K562 (cell line): ENCODE results near the gene HSD17B12. TPM values are rescaled to one million over a fixed set of nuclear protein-coding genes. Genes with fewer than 3 reads are reported as not detected.

Experiments used
- BCL6 ChIP-seq: fragments of 250-450 bp; sonication (Bioruptor Pico); IDR thresholded peaks from 2 replicates; pipeline ENCODE4 v1.4.0; 2020
- CBX8 ChIP-seq: fragments of 200-600 bp; sonication (generic); IDR thresholded peaks from 2 replicates; pipeline ENCODE4 v1.6.1; 2012; ENCODE audit warnings: borderline replicate concordance, mixed run types, low read depth, mild to moderate bottlenecking, moderate library complexity, mixed read lengths, low read length, control low read depth, inconsistent platforms; ENCODE audit not compliant: poor library complexity, severe bottlenecking; ENCODE audit errors: extremely low read depth
- CC2D1A ChIP-seq: fragments of 450-650 bp; IDR thresholded peaks from 2 replicates; pipeline ENCODE4 v1.6.1; 2017; ENCODE audit warnings: mild to moderate bottlenecking
- CHD2 ChIP-seq: IDR thresholded peaks from 2 replicates; pipeline ENCODE4 v1.6.1; 2011; ENCODE audit warnings: low read depth, low read length
- CXXC5 ChIP-seq: fragments of 250-450 bp; sonication (Bioruptor Pico); IDR thresholded peaks from 2 replicates; pipeline ENCODE4 v1.8.0; 2022; ENCODE audit warnings: inconsistent platforms, mild to moderate bottlenecking, moderate library complexity
- ELF2 ChIP-seq: fragments of 250-450 bp; sonication (Bioruptor Pico); IDR thresholded peaks from 2 replicates; pipeline ENCODE4 v1.5.0; 2021; ENCODE audit warnings: mild to moderate bottlenecking
- EP300 ChIP-seq: IDR thresholded peaks from 2 replicates; pipeline ENCODE4 v1.6.1; 2012; ENCODE audit warnings: low read length, improper control_type of control experiment
- GATAD2B ChIP-seq: fragments of 450-650 bp; IDR thresholded peaks from 2 replicates; pipeline ENCODE4 v1.6.1; 2017; ENCODE audit warnings: mild to moderate bottlenecking, borderline replicate concordance
- HNRNPH1 ChIP-seq: fragments of 200-400 bp; formaldehyde crosslinking; optimal IDR thresholded peaks from 2 replicates; pipeline ENCODE3; 2017; ENCODE audit warnings: low read depth, mild to moderate bottlenecking, low read length, moderate library complexity
- KDM5B ChIP-seq: fragments of 200-600 bp; sonication (generic); IDR thresholded peaks from 2 replicates; pipeline ENCODE4 v1.6.1; 2012; ENCODE audit warnings: low read depth, mild to moderate bottlenecking, moderate library complexity, low read length, control low read depth, inconsistent platforms; ENCODE audit not compliant: insufficient replicate concordance
- NCOA6 ChIP-seq: fragments of 450-650 bp; IDR thresholded peaks from 2 replicates; pipeline ENCODE4 v1.6.1; 2017; ENCODE audit warnings: mild to moderate bottlenecking
- NFE2L1 ChIP-seq: fragments of 450-650 bp; IDR thresholded peaks from 2 replicates; pipeline ENCODE4 v1.6.1; 2016; ENCODE audit warnings: missing genetic modification characterization, low read depth, mild to moderate bottlenecking, missing compliant biosample characterization, moderate library complexity, borderline replicate concordance
- NFRKB ChIP-seq: fragments of 450-650 bp; IDR thresholded peaks from 2 replicates; pipeline ENCODE4 v1.6.1; 2016; ENCODE audit warnings: low read depth
- NFXL1 ChIP-seq: fragments of 450-650 bp; formaldehyde crosslinking; IDR thresholded peaks from 2 replicates; pipeline ENCODE4 v1.4.0; 2021; ENCODE audit warnings: mild to moderate bottlenecking
- NR1H2 ChIP-seq: sonication (generic); formaldehyde crosslinking; IDR thresholded peaks from 2 replicates; pipeline ENCODE4 v1.4.0; 2020; ENCODE audit warnings: mild to moderate bottlenecking, missing genetic modification reagents
- PHTF2 ChIP-seq: fragments of 250-450 bp; sonication (Bioruptor Pico); IDR thresholded peaks from 2 replicates; pipeline ENCODE4 v1.5.0; 2021; ENCODE audit warnings: mild to moderate bottlenecking
- POLR2A ChIP-seq: fragments of 450-650 bp; conservative IDR thresholded peaks from 2 replicates; pipeline ENCODE4 v1.6.1; 2016
- PPARD ChIP-seq: fragments of 250-450 bp; sonication (Bioruptor Pico); IDR thresholded peaks from 2 replicates; pipeline ENCODE4 v1.8.0; 2022; ENCODE audit warnings: inconsistent platforms, mild to moderate bottlenecking, moderate library complexity
- PYGO2 ChIP-seq: fragments of 450-650 bp; IDR thresholded peaks from 2 replicates; pipeline ENCODE4 v1.6.1; 2016; ENCODE audit warnings: mild to moderate bottlenecking, missing genetic modification characterization, moderate library complexity, missing compliant biosample characterization
- SMARCA4 ChIP-seq: fragments of 450-650 bp; IDR thresholded peaks from 2 replicates; pipeline ENCODE4 v1.6.1; 2016
- TCF3 ChIP-seq: sonication (generic); formaldehyde crosslinking; IDR thresholded peaks from 2 replicates; pipeline ENCODE4 v1.4.0; 2020; ENCODE audit warnings: mild to moderate bottlenecking, missing genetic modification reagents
- ZBTB1 ChIP-seq: sonication (generic); formaldehyde crosslinking; IDR thresholded peaks from 2 replicates; pipeline ENCODE4 v1.8.1; 2023; ENCODE audit warnings: missing genetic modification reagents, low read depth, mild to moderate bottlenecking, borderline replicate concordance
- ZFP30 ChIP-seq: fragments of 250-450 bp; sonication (Bioruptor Pico); IDR thresholded peaks from 2 replicates; pipeline ENCODE4 v1.8.0; 2022; ENCODE audit warnings: moderate library complexity, mild to moderate bottlenecking, inconsistent platforms, borderline replicate concordance
- ZNF175 ChIP-seq: fragments of 200-800 bp; sonication (Bioruptor generic); IDR thresholded peaks from 2 replicates; pipeline ENCODE4 v1.6.1; 2016; ENCODE audit warnings: low read depth, mild to moderate bottlenecking, missing genetic modification characterization, missing compliant biosample characterization
- ZNF224 ChIP-seq: sonication (generic); formaldehyde crosslinking; IDR thresholded peaks from 2 replicates; pipeline ENCODE4 v1.8.0; 2022; ENCODE audit warnings: mild to moderate bottlenecking, missing genetic modification reagents
- ZNF384 ChIP-seq: IDR thresholded peaks from 2 replicates; pipeline ENCODE4 v1.6.1; 2012; ENCODE audit warnings: low read depth, low read length, improper control_type of control experiment
- polyA plus RNA-seq, 8 experiments: library from polyadenylated mRNA; depleted of rRNA in 4 of 8; stranded (reverse) in 5 of 8; unstranded in 3 of 8; fragments of >200 nt; fragmentation: Nextera tagmentation in 2 of 8; fragmentation: Illumina TruSeq in 1 of 8; extraction: Ambion mirVana in 2 of 8; extraction: Trizol in 1 of 8; gene quantifications; 2 replicates each; pipeline versions ENCODE4 v1.2.1 to v1.2.3, GENCODE V29; 2011 to 2014; ENCODE audit warnings: inconsistent platforms in 1 of 8, missing spikeins in 1 of 8
- total RNA-seq, 7 experiments: library from RNA; depleted of rRNA in 6 of 7; stranded (reverse); fragments of >200 nt in 6 of 7; fragmentation: Illumina TruSeq in 2 of 7; extraction: Trizol in 2 of 7; gene quantifications; 2 replicates each; pipeline versions ENCODE4 v1.2.1 to v1.2.3, GENCODE V29; 2011 to 2021; ENCODE audit warnings: low replicate concordance in 1 of 7
- TF ChIP-seq, protein P1 (sequence below), 3 experiments: IDR thresholded peaks in 2 of 3; conservative IDR thresholded peaks in 1 of 3; 2 replicates each; pipeline ENCODE4 v1.5.1; 2011 to 2012; ENCODE audit warnings: low read length in 3 of 3, mild to moderate bottlenecking in 3 of 3, control low read depth in 2 of 3, improper control_type of control experiment in 1 of 3, inconsistent platforms in 1 of 3, low read depth in 1 of 3, mixed read lengths in 1 of 3, moderate library complexity in 1 of 3; ENCODE audit not compliant: insufficient read depth in 2 of 3
- TF ChIP-seq, protein P2 (sequence below): fragments of 450-650 bp; formaldehyde crosslinking; IDR thresholded peaks from 2 replicates; pipeline ENCODE4 v1.4.0; 2020; ENCODE audit warnings: mild to moderate bottlenecking, moderate library complexity

HSD17B12 gene
- total and polyA plus RNA-seq, 9 of the 15 experiments (the other 6 are each of a cell fraction or from before 2014, with no cell fraction given): 9.1 to 34.5 (median 23.3) TPM

DNA sequence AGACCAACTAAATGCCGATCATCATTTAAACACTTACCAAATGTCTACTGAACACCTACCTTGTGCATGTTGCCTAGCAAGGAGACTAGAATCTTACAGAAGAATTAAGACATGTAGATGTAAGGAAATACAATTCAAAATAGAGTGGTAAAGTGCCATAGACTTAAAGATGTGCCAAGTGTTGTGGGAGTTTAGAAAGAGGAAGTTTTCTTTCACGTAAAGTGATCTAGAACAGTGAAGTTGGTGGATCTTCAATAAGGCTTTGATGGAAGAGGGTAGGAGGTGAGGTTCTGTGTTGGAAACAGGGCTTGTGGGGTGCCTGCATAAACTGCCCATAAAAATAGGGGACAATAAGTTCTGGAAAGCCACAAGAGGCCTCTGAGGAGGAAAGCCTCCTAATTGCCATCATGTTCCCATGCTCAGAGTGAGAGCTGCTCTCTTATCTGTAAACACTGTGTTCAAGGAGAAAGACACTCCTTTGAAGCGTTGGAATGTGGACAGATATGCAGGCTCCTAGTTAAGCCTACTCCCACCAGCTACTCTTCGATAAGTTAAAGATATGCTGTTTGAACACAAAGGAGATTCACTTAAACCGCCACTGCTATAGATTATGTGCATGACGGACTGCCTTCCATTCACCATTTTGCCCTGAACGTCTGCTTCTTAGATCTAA, 66.7 kb downstream of the HSD17B12 start (continued):
- TF ChIP-seq, protein P1, sequence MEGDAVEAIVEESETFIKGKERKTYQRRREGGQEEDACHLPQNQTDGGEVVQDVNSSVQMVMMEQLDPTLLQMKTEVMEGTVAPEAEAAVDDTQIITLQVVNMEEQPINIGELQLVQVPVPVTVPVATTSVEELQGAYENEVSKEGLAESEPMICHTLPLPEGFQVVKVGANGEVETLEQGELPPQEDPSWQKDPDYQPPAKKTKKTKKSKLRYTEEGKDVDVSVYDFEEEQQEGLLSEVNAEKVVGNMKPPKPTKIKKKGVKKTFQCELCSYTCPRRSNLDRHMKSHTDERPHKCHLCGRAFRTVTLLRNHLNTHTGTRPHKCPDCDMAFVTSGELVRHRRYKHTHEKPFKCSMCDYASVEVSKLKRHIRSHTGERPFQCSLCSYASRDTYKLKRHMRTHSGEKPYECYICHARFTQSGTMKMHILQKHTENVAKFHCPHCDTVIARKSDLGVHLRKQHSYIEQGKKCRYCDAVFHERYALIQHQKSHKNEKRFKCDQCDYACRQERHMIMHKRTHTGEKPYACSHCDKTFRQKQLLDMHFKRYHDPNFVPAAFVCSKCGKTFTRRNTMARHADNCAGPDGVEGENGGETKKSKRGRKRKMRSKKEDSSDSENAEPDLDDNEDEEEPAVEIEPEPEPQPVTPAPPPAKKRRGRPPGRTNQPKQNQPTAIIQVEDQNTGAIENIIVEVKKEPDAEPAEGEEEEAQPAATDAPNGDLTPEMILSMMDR (IDR thresholded peaks at IDR 0.05 in 2 of 3, conservative IDR thresholded peaks at IDR 0.05 in 1 of 3; ENCODE audit: insufficient read depth in 2 of 3, low read depth in 1 of 3, low read length in 3 of 3): no peak
- TF ChIP-seq POLR2A (0 out of 2 replicates have a peak, but pooled peaks have one; percentile 16), CHD2 (no peak), EP300 (peak; percentile 83; the same call in 1 of the 2 replicates), NR1H2 (CRISPR knock-in tag) (no peak), PPARD (no peak), TCF3 (peak; percentile 93), GATAD2B (0 out of 2 replicates have a peak, but pooled peaks have one; percentile 55), NFE2L1 (tag) (no peak), CXXC5 (CRISPR knock-in tag) (peak; percentile 47), HNRNPH1 (no peak), ZNF384 (no peak), NFXL1 (no peak), ZNF224 (no peak), ZNF175 (CRISPR knock-in tag) (0 out of 2 replicates have a peak, but pooled peaks have one; percentile 36), NFRKB (peak; percentile 40; the same call in 1 of the 2 replicates), CC2D1A (peak; percentile 82; the same call in 1 of the 2 replicates), NCOA6 (peak; percentile 27; the same call in 1 of the 2 replicates), KDM5B (no peak), CBX8 (no peak), SMARCA4 (peak; percentile 84), ELF2 (CRISPR knock-in tag) (no peak), ZFP30 (no peak), ZBTB1 (CRISPR knock-in tag) (no peak), BCL6 (CRISPR knock-in tag) (no peak), PYGO2 (tag) (no peak), PHTF2 (CRISPR knock-in tag) (no peak)
- TF ChIP-seq, protein P2, sequence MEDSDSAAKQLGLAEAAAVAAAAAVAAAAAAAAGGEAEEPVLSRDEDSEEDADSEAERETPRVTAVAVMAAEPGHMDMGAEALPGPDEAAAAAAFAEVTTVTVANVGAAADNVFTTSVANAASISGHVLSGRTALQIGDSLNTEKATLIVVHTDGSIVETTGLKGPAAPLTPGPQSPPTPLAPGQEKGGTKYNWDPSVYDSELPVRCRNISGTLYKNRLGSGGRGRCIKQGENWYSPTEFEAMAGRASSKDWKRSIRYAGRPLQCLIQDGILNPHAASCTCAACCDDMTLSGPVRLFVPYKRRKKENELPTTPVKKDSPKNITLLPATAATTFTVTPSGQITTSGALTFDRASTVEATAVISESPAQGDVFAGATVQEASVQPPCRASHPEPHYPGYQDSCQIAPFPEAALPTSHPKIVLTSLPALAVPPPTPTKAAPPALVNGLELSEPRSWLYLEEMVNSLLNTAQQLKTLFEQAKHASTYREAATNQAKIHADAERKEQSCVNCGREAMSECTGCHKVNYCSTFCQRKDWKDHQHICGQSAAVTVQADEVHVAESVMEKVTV: 0 out of 2 replicates have a peak, but pooled peaks have one; percentile 35
